Thoracic aorta (tissue), 2 donors: ENCODE data around the gene MS4A15. TPM values are rescaled to one million over a fixed set of nuclear protein-coding genes. Genes with fewer than 3 reads are reported as not detected.

Experiments
- ATAC-seq: fragments of 150-250 bp; one replicate; pipeline ENCODE4 v1.8.0; 2017; ENCODE audit warnings: low read depth; ENCODE audit not compliant: insufficient number of reproducible peaks, low FRiP score
- DNase-seq: peaks from one replicate; pipeline ENCODE4 v3.0.0-alpha.2; 2020; ENCODE audit warnings: low spot score
- H3K27ac ChIP-seq, 2 donors: fragments of 200-600 bp; sonication (generic); 1 replicate in 1 of 2; 2 replicates in 1 of 2; pipeline ENCODE4 v1.5.1; 2016; ENCODE audit warnings: mild to moderate bottlenecking in 2 of 2, moderate library complexity in 2 of 2
- H3K27me3 ChIP-seq: fragments of 200-600 bp; sonication (generic); replicated peaks from 2 replicates; pipeline ENCODE4 v1.6.0; 2016; ENCODE audit warnings: mild to moderate bottlenecking; ENCODE audit not compliant: insufficient read depth
- H3K36me3 ChIP-seq: fragments of 200-600 bp; sonication (generic); one replicate; pipeline ENCODE4 v1.5.1; 2016
- H3K4me1 ChIP-seq, 2 donors: fragments of 200-600 bp; sonication (generic); 1 replicate in 1 of 2; 2 replicates in 1 of 2; pipeline versions ENCODE4 v1.5.1 to v1.6.0; 2016; ENCODE audit warnings: low read depth in 2 of 2, mild to moderate bottlenecking in 1 of 2; ENCODE audit not compliant: control insufficient read depth in 1 of 2
- H3K4me3 ChIP-seq: fragments of 200-600 bp; sonication (generic); 2 replicates; pipeline ENCODE4 v1.5.1; 2016; ENCODE audit warnings: mild to moderate bottlenecking
- H3K9me3 ChIP-seq: fragments of 200-600 bp; sonication (generic); 2 replicates; pipeline ENCODE4 v1.5.1; 2016
- CTCF ChIP-seq: fragments of 200-600 bp; sonication (generic); IDR thresholded peaks from one replicate; pipeline ENCODE4 v1.5.1; 2019; ENCODE audit warnings: antibody characterized with exemption
- total RNA-seq, 2 donors: library from RNA; depleted of rRNA; stranded (reverse); fragments of >200 nt; gene quantifications; one replicate each; pipeline versions ENCODE4 v1.1.0 to v1.2.3, GENCODE V29; 2016

Gene MS4A15
- total RNA-seq, 2 donors from 2014 or later = not detected

- H3K27me3 ChIP-seq = no peaks in the 10 kb centered on the region
Observed at GRCh38 chr11:60743058-60743457, 13.6 kb upstream of the MS4A15 start.

GRCh38 chr11:60744114-60744513 is 12.6 kb upstream of the MS4A15 start:
- TF ChIP-seq CTCF = no peak
- no peaks in the 10 kb centered on the region for H3K27me3 ChIP-seq
- ATAC-seq = no peak
- H3K4me1 ChIP-seq = no peaks in the 10 kb centered on the region
- no peak overlapping the region for H3K27ac ChIP-seq
- H3K9me3 ChIP-seq = no peaks in the 10 kb centered on the region
- H3K4me3 ChIP-seq = no peak overlapping the region
- no peaks in the 10 kb centered on the region for H3K36me3 ChIP-seq
- no peak for DNase-seq

More at GRCh38 chr11:60743058-60743457, 13.6 kb upstream of the MS4A15 start:
- H3K4me1 ChIP-seq = no peaks in the 10 kb centered on the region
- no peak for TF ChIP-seq CTCF
- ATAC-seq (no peak), DNase-seq (no peak)
- no peak overlapping the region for H3K27ac ChIP-seq
- no peaks in the 10 kb centered on the region for H3K9me3 ChIP-seq
- H3K4me3 ChIP-seq = no peak overlapping the region
- no peaks in the 10 kb centered on the region for H3K36me3 ChIP-seq

GRCh38 chr11:60747359-60747873 is 9.3 kb upstream of the MS4A15 start:
- Histone ChIP-seq H3K36me3 (no peaks in the 10 kb centered on the region), H3K4me3 (no peak overlapping the region), H3K9me3 (no peaks in the 10 kb centered on the region), H3K27me3 (no peaks in the 10 kb centered on the region), H3K27ac (no peak overlapping the region), H3K4me1 (no peaks in the 10 kb centered on the region)
- no peak for TF ChIP-seq CTCF
- DNase-seq (no peak), ATAC-seq (no peak)

GRCh38 chr11:60748225-60748624 is 8.4 kb upstream of the MS4A15 start:
- H3K9me3 ChIP-seq = no peaks in the 10 kb centered on the region
- DNase-seq = no peak

GRCh38 chr11:60748821-60749220 is 7.8 kb upstream of the MS4A15 start:
- DNase-seq (no peak), ATAC-seq (no peak)
- Histone ChIP-seq H3K4me3 (no peak overlapping the region), H3K36me3 (no peaks in the 10 kb centered on the region), H3K27ac (no peak overlapping the region), H3K27me3 (no peaks in the 10 kb centered on the region), H3K4me1 (no peaks in the 10 kb centered on the region), H3K9me3 (no peaks in the 10 kb centered on the region)
- no peak for TF ChIP-seq CTCF

More at GRCh38 chr11:60748225-60748624, 8.4 kb upstream of the MS4A15 start:
- H3K36me3 ChIP-seq = no peaks in the 10 kb centered on the region
- no peaks in the 10 kb centered on the region for H3K4me1 ChIP-seq
- no peak for ATAC-seq
- no peak overlapping the region for H3K4me3 ChIP-seq
- no peak overlapping the region for H3K27ac ChIP-seq
- H3K27me3 ChIP-seq = no peaks in the 10 kb centered on the region
- TF ChIP-seq CTCF = no peak
